ENCODE results near the gene LRPAP1.

GRCh38 chr4:3527101-3527913, 4.9 kb downstream of the LRPAP1 start:
- TF ChIP-seq CTCF (conservative IDR thresholded peaks at IDR 0.05; ENCODE audit: low read depth, low read length) (no peak), EZH2 (IDR thresholded peaks at IDR 0.05; ENCODE audit: borderline replicate concordance, low read depth, low read length, poor library complexity, severe bottlenecking) (no peak)
